ENCODE data around the gene C5orf52.

DNA sequence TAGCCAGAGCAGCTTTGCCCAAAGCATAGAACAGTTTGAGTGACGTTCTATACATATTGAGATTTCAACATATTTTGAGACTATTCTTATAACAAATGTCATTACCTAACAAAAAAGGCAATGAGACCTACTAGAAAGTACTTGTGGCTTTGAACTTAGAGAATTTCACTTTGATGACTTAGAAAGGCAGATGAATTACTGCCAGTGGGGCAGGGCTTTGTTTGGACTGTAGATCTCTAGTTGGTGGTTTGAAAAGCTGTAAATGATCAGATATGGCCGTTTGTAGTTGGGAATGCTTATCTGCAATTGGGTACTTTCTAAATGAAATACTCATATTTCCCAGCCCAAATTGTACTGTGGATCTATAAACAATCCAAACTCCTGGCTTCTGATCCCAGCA, 47.2 kb upstream of the C5orf52 start:
- TF ChIP-seq ZSCAN30 (tag by site-specific recombination; IDR thresholded peaks at IDR 0.05) (no peak), ZBTB1 (tag by site-specific recombination; IDR thresholded peaks at IDR 0.05) (no peak), ZNF214 (tag by site-specific recombination; IDR thresholded peaks at IDR 0.05; ENCODE audit: borderline replicate concordance) (no peak), ZNF354C (tag by site-specific recombination; IDR thresholded peaks at IDR 0.05; ENCODE audit: borderline replicate concordance, low read depth) (no peak), ZNF514 (tag by site-specific recombination; IDR thresholded peaks at IDR 0.05) (no peak), GLI4 (tag by site-specific recombination; IDR thresholded peaks at IDR 0.05) (no peak), ZNF274 (IDR thresholded peaks at IDR 0.05; ENCODE audit: low read length) (no peak), ZNF274 (tag by site-specific recombination; IDR thresholded peaks at IDR 0.05; ENCODE audit: borderline replicate concordance) (no peak)
- TF ChIP-seq, protein P1, sequence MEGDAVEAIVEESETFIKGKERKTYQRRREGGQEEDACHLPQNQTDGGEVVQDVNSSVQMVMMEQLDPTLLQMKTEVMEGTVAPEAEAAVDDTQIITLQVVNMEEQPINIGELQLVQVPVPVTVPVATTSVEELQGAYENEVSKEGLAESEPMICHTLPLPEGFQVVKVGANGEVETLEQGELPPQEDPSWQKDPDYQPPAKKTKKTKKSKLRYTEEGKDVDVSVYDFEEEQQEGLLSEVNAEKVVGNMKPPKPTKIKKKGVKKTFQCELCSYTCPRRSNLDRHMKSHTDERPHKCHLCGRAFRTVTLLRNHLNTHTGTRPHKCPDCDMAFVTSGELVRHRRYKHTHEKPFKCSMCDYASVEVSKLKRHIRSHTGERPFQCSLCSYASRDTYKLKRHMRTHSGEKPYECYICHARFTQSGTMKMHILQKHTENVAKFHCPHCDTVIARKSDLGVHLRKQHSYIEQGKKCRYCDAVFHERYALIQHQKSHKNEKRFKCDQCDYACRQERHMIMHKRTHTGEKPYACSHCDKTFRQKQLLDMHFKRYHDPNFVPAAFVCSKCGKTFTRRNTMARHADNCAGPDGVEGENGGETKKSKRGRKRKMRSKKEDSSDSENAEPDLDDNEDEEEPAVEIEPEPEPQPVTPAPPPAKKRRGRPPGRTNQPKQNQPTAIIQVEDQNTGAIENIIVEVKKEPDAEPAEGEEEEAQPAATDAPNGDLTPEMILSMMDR (tag by site-specific recombination; IDR thresholded peaks at IDR 0.05) = no peak
- TF ChIP-seq, protein P2, sequence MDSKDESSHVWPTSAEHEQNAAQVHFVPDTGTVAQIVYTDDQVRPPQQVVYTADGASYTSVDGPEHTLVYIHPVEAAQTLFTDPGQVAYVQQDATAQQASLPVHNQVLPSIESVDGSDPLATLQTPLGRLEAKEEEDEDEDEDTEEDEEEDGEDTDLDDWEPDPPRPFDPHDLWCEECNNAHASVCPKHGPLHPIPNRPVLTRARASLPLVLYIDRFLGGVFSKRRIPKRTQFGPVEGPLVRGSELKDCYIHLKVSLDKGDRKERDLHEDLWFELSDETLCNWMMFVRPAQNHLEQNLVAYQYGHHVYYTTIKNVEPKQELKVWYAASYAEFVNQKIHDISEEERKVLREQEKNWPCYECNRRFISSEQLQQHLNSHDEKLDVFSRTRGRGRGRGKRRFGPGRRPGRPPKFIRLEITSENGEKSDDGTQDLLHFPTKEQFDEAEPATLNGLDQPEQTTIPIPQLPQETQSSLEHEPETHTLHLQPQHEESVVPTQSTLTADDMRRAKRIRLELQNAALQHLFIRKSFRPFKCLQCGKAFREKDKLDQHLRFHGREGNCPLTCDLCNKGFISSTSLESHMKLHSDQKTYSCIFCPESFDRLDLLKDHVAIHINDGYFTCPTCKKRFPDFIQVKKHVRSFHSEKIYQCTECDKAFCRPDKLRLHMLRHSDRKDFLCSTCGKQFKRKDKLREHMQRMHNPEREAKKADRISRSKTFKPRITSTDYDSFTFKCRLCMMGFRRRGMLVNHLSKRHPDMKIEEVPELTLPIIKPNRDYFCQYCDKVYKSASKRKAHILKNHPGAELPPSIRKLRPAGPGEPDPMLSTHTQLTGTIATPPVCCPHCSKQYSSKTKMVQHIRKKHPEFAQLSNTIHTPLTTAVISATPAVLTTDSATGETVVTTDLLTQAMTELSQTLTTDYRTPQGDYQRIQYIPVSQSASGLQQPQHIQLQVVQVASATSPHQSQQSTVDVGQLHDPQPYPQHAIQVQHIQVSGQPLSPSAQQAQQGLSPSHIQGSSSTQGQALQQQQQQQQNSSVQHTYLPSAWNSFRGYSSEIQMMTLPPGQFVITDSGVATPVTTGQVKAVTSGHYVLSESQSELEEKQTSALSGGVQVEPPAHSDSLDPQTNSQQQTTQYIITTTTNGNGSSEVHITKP (tag by site-specific recombination; IDR thresholded peaks at IDR 0.05) = no peak
- TF ChIP-seq, protein P3, sequence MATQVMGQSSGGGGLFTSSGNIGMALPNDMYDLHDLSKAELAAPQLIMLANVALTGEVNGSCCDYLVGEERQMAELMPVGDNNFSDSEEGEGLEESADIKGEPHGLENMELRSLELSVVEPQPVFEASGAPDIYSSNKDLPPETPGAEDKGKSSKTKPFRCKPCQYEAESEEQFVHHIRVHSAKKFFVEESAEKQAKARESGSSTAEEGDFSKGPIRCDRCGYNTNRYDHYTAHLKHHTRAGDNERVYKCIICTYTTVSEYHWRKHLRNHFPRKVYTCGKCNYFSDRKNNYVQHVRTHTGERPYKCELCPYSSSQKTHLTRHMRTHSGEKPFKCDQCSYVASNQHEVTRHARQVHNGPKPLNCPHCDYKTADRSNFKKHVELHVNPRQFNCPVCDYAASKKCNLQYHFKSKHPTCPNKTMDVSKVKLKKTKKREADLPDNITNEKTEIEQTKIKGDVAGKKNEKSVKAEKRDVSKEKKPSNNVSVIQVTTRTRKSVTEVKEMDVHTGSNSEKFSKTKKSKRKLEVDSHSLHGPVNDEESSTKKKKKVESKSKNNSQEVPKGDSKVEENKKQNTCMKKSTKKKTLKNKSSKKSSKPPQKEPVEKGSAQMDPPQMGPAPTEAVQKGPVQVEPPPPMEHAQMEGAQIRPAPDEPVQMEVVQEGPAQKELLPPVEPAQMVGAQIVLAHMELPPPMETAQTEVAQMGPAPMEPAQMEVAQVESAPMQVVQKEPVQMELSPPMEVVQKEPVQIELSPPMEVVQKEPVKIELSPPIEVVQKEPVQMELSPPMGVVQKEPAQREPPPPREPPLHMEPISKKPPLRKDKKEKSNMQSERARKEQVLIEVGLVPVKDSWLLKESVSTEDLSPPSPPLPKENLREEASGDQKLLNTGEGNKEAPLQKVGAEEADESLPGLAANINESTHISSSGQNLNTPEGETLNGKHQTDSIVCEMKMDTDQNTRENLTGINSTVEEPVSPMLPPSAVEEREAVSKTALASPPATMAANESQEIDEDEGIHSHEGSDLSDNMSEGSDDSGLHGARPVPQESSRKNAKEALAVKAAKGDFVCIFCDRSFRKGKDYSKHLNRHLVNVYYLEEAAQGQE (tag by site-specific recombination; IDR thresholded peaks at IDR 0.05) = no peak
- TF ChIP-seq, protein P4, sequence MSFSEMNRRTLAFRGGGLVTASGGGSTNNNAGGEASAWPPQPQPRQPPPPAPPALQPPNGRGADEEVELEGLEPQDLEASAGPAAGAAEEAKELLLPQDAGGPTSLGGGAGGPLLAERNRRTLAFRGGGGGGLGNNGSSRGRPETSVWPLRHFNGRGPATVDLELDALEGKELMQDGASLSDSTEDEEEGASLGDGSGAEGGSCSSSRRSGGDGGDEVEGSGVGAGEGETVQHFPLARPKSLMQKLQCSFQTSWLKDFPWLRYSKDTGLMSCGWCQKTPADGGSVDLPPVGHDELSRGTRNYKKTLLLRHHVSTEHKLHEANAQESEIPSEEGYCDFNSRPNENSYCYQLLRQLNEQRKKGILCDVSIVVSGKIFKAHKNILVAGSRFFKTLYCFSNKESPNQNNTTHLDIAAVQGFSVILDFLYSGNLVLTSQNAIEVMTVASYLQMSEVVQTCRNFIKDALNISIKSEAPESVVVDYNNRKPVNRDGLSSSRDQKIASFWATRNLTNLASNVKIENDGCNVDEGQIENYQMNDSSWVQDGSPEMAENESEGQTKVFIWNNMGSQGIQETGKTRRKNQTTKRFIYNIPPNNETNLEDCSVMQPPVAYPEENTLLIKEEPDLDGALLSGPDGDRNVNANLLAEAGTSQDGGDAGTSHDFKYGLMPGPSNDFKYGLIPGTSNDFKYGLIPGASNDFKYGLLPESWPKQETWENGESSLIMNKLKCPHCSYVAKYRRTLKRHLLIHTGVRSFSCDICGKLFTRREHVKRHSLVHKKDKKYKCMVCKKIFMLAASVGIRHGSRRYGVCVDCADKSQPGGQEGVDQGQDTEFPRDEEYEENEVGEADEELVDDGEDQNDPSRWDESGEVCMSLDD (tag by site-specific recombination; IDR thresholded peaks at IDR 0.05) = no peak
- TF ChIP-seq, protein P5, sequence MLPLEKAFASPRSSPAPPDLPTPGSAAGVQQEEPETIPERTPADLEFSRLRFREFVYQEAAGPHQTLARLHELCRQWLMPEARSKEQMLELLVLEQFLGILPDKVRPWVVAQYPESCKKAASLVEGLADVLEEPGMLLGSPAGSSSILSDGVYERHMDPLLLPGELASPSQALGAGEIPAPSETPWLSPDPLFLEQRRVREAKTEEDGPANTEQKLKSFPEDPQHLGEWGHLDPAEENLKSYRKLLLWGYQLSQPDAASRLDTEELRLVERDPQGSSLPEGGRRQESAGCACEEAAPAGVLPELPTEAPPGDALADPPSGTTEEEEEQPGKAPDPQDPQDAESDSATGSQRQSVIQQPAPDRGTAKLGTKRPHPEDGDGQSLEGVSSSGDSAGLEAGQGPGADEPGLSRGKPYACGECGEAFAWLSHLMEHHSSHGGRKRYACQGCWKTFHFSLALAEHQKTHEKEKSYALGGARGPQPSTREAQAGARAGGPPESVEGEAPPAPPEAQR (tag by site-specific recombination; IDR thresholded peaks at IDR 0.05) = no peak
- TF ChIP-seq, protein P6, sequence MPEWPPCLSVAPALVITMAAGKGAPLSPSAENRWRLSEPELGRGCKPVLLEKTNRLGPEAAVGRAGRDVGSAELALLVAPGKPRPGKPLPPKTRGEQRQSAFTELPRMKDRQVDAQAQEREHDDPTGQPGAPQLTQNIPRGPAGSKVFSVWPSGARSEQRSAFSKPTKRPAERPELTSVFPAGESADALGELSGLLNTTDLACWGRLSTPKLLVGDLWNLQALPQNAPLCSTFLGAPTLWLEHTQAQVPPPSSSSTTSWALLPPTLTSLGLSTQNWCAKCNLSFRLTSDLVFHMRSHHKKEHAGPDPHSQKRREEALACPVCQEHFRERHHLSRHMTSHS (tag by site-specific recombination; IDR thresholded peaks at IDR 0.05) = no peak

Measured in HEK293 (cell line).